WTC11 (cell line): ENCODE data around the gene WRAP73.

ENCODE experiments used
- MXD4 ChIP-seq: fragments of 250-450 bp; sonication (Bioruptor Pico); IDR thresholded peaks from 2 replicates; pipeline ENCODE4 v1.8.0; 2021; ENCODE audit warnings: mild to moderate bottlenecking, moderate library complexity, borderline replicate concordance
- TF ChIP-seq, protein P1 (sequence below): fragments of 200-600 bp; IDR thresholded peaks from 2 replicates; pipeline ENCODE4 v1.8.0; 2022; ENCODE audit warnings: antibody characterized with exemption

DNA sequence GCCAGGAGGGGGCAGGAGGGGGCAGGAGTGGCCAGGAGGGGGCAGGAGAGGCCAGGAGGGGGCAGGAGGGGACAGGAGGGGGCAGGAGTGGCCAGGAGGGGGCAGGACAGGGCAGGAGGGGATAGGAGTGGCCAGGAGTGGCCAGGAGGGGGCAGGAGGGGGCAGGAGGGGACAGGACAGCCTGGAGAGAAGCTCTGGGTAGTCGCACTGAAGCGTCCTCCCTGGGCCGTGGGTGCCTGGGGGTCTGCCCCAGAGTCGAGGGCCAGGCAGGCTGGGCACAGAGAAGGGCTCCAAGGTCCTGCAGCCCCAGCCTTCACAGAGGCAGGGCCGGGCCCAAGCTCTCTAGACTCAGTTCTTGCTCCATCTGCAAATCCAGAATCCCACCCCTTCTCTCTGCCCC lies 61.5 kb downstream of the WRAP73 start:
- TF ChIP-seq, protein P1, sequence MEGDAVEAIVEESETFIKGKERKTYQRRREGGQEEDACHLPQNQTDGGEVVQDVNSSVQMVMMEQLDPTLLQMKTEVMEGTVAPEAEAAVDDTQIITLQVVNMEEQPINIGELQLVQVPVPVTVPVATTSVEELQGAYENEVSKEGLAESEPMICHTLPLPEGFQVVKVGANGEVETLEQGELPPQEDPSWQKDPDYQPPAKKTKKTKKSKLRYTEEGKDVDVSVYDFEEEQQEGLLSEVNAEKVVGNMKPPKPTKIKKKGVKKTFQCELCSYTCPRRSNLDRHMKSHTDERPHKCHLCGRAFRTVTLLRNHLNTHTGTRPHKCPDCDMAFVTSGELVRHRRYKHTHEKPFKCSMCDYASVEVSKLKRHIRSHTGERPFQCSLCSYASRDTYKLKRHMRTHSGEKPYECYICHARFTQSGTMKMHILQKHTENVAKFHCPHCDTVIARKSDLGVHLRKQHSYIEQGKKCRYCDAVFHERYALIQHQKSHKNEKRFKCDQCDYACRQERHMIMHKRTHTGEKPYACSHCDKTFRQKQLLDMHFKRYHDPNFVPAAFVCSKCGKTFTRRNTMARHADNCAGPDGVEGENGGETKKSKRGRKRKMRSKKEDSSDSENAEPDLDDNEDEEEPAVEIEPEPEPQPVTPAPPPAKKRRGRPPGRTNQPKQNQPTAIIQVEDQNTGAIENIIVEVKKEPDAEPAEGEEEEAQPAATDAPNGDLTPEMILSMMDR, result no peak
- no peak for TF ChIP-seq MXD4 (CRISPR knock-in tag)
